HG02759 (cell line): ENCODE results near the gene DNAJC15.

Experiments used
- ATAC-seq: cut with Tn5 transposase; IDR thresholded peaks from one replicate; pipeline ENCODE4 v1.9.1; 2021; ENCODE audit warnings: mild to moderate bottlenecking, moderate library complexity; ENCODE audit not compliant: unreplicated experiment

Gene DNAJC15

DNA sequence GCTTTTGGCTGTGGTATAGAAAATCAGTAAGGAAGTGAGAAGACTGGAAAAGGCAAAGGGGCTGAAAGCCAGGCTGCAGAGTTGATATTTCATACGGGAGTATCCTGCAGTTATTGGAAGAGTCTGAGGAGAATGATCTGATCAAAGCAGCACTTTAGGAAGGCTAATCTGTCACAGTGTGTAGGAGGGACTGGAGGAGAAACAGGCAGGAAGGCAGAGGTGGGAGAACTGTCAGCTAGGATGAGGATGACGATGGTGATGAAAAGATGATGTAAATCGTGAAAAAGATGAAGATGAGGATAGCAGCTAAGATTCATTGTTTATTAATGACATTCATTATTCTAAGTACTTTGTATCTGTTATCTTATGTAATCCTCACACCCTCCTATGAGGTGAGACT lies 123.0 kb downstream of the DNAJC15 start:
- ATAC-seq: no peak

DNA sequence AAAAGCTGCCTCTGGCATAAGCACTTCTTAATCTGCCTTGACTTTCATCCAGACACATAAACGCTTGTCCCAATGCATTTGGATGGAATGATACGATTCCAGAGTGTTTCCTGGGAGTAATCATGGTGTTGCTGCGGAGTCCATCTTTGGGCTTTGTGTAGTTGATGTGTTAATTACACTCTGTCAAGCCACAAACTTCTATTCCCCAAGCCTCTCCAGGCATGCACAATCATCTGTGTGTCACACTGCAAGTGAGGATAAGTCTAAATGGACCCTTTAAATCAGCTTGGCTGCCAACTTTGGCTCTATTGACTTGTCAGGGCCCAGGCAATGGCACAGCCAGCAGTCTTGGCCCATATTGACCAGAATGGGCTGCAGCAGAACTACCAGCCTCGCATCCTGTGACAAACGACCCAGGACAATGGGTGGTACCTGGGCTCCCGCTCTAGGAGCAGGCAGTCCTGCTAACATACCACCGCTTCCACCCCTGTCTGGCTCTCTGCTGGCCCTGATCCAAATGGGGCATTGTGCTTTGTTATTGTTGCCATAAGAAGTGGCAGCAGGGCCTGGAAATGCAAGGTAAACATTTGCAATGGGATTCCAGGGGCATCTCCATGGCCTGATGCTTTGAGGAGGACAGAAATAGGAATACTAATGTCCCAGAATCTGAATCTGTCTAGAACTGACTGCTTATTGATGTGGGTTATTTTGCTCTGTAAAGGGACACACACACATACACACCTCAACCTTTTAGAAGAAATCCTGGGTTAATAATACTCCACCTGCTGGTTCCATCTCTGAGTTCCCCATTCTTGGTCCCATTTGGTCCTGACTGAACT lies 127.2 kb downstream of the DNAJC15 start:
- no peak for ATAC-seq

DNA sequence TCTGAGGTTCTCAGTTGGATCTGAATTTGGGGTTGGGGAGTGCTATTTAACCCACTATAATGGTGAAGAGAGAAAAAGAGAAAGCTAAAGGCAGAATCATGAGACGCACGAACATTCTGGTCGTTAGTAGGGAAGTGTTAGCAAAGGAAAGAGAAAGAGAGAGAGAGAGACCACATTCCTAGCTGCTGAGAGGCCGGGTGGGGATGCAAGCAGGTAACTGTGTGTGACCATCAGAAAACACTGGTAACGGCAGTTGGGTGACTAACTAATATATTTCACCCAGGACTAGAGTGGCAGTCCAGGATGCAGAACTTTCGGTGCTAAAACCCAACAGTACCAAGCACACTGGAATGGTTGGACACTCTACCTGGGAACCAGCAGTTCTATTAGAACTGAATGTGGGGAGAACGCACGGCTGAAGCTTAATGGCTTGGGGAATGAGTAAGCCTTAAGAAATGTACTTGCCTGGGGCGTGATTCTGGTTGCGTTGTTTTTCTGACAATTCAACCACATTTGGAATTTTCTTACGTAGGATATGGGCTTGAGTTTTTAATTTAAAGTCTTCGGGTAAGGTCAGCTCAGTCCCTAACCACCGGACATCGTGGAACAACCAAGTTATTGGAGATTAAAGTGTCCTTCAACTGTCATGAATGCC lies 130.2 kb downstream of the DNAJC15 start:
- no peak for ATAC-seq

DNA sequence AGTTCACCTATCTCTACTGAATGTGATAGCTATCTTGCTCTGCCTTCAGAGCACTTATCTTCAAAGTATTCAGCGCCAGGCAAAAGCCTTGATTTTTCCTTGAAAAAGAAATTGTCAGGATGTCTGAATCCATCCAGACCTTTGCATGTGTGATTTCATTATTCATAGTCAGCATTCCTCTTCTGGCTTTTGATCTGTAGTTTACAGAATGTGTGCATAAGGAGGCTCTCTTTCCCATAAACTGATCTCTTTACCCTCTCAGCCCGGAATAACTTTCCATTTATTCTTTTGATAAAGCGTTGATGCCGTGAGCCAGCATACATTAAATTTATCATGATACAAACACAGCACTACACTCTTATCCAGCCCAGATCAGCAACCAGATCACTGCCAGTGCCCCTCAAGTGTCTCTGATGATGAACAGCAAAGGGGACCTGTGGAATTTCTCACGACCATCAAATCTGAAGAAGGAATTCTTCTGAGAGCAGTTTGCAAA lies 130.8 kb downstream of the DNAJC15 start:
- no peak for ATAC-seq

DNA sequence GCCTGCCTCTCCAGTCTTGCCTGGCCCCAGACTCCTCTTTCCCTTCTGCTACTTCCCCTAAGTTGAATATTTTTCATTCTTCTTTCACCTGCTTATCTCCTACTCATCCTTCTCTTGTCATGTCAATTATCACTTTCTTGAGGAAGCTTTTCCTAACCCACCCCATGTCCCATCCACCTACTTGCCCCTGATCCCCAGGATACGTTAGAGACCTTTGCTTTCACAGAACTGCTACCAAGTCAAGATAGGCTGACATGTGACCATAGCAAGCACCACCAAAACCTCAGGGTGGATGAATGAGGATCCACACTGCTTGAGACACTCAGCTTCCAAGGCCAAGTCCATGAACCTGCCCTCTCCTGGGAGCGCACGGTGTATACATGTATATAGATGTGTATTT lies 131.5 kb downstream of the DNAJC15 start:
- ATAC-seq: no peak

DNA sequence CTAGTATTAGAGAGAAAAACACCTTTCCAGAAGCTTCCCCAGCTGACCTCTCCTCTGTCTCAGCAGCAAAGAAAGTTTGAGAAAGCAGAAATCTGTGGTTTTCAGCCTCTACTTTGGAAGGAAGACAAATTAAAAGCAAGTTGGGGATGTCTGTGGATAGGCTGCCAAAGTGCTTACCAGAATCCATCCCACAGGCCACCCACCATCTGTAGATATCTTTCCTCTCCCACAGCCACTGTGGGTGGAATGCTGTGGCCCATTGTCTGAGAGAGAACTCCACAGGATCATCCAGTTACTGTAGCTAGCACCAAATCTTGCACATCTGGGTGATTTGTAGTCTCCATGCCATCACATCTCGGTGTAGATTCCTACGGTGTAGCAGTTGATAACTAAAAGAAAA lies 133.5 kb downstream of the DNAJC15 start:
- ATAC-seq: no peak

DNA sequence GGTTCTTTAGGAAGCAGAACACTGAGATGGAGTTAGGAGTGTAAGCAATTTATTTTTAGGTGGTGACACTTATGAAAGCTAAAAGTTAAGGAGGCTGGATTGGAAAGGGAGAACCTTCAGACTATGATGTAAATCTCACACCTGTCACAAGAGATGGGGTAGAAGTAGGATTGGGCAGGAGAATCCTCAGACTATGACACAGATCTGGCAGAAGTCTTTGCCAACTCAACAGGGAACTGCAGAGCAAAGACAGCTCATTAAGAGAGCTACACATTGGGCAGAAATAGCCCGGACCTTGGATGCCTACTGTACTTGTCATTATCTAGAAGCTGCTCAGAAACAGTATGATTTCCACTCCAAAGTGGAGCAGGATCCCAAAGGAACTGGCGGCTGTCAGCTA lies 134.4 kb downstream of the DNAJC15 start:
- no peak for ATAC-seq

DNA sequence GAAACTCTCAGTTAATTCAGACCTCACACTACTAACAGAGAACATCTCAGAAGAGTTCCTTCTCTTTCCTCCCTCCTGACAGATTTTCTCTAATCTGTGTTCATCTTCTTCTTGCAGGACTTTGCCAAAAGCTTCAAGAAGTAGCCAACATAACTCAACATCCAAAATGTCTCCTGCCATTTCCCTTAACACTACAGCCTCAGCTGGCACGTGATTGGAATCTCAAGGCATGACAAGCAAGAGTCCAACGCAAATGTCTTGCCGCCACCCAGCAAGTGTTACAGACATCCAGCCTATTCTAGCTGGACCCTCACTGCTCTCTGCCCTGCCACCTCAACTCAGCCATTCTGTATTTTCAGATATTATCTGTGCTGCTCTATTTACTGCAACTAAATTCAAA lies 135.1 kb downstream of the DNAJC15 start:
- no peak for ATAC-seq

DNA sequence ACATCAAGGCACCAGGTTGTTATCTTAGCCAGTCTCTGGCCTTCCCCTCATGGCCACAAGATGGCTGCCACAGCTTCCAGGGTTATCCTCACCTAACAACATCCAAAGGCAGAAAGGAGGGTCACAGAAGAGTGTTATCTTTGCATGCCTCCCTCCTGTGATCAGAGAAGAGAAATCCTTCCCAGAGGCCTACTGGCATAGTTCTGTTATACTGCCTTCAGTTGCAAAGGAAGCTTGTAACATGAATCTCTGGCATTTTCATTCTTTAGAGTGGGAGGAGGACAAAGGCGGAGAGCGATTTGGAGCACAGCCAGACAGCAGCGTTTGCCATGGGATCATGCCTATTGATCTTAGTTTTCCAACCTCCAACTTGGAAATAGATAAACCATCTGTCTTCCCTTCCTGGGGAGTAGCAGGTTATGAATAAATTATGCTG lies 135.7 kb downstream of the DNAJC15 start:
- no peak for ATAC-seq
